A673 (cell line): ENCODE results near the gene LCE1F. TPM values are rescaled to one million over a fixed set of nuclear protein-coding genes. Genes with fewer than 3 reads are reported as not detected.

Source experiments
- BruUV-seq: library from RNA; stranded (reverse); fragments of 400-500 nt; replicated peaks from 2 replicates; lab custom pipeline; 2021; lab: Mats Ljungman, UMichigan
- CTCF ChIA-PET: fragments of 300-600 bp; sonication (Branson Sonifier 250); formaldehyde crosslinking; loops from one replicate; lab custom pipeline; 2022; ENCODE audit warnings: antibody characterized with exemption; lab: Charles Lee
- POLR2A ChIA-PET: fragments of 300-600 bp; sonication (Branson Sonifier 250); formaldehyde crosslinking; loops from one replicate; lab custom pipeline; 2022; ENCODE audit warnings: antibody characterized with exemption; ENCODE audit not compliant: low non-redundant PET; lab: Charles Lee
- DNase-seq: peaks from one replicate; pipeline ENCODE4 v3.0.0-alpha.2; 2015; ENCODE audit warnings: low spot score
- H3K27ac ChIP-seq: fragments of 200-600 bp; sonication (generic); 2 replicates; pipeline ENCODE4 v1.5.1; 2016; ENCODE audit warnings: mixed run types, low read depth, mild to moderate bottlenecking, mixed read lengths, antibody characterized with exemption, low read length; ENCODE audit not compliant: poor library complexity, severe bottlenecking
- H3K27me3 ChIP-seq: fragments of 200-600 bp; sonication (generic); replicated peaks from 2 replicates; pipeline ENCODE4 v1.6.1; 2017; ENCODE audit warnings: mixed run types, low read depth, mild to moderate bottlenecking, mixed read lengths, antibody characterized with exemption, low read length; ENCODE audit not compliant: insufficient read depth, poor library complexity
- H3K36me3 ChIP-seq: fragments of 200-600 bp; sonication (generic); 2 replicates; pipeline ENCODE4 v1.6.1; 2016; ENCODE audit warnings: mixed run types, mild to moderate bottlenecking, mixed read lengths, antibody characterized with exemption, low read length; ENCODE audit not compliant: insufficient read depth, poor library complexity, severe bottlenecking
- H3K4me1 ChIP-seq: fragments of 200-600 bp; sonication (generic); 2 replicates; pipeline ENCODE4 v1.6.1; 2017; ENCODE audit warnings: mixed run types, mild to moderate bottlenecking, mixed read lengths, antibody characterized with exemption, low read length; ENCODE audit not compliant: insufficient read depth, poor library complexity, severe bottlenecking
- H3K4me3 ChIP-seq: fragments of 200-600 bp; sonication (generic); 2 replicates; pipeline ENCODE4 v1.5.1; 2016; ENCODE audit warnings: low read depth, mixed run types, mild to moderate bottlenecking, mixed read lengths, low read length; ENCODE audit not compliant: poor library complexity, severe bottlenecking
- H3K9me3 ChIP-seq: fragments of 200-600 bp; sonication (generic); 2 replicates; pipeline ENCODE4 v1.6.1; 2016; ENCODE audit warnings: mixed run types, low read depth, mild to moderate bottlenecking, mixed read lengths, antibody characterized with exemption, low read length; ENCODE audit not compliant: poor library complexity, severe bottlenecking
- CTCF ChIP-seq: fragments of 300-800, 200-600 bp; sonication (generic); conservative IDR thresholded peaks from 2 replicates; pipeline ENCODE4 v1.5.1; 2017; ENCODE audit warnings: low read depth, mild to moderate bottlenecking, antibody characterized with exemption, low read length, moderate library complexity, mixed read lengths
- EZH2 ChIP-seq: fragments of 200-600 bp; sonication (generic); IDR thresholded peaks from 2 replicates; pipeline ENCODE4 v1.6.1; 2017; ENCODE audit warnings: borderline replicate concordance, low read depth, mild to moderate bottlenecking, mixed read lengths, antibody characterized with exemption, low read length; ENCODE audit not compliant: poor library complexity, severe bottlenecking
- intact Hi-C: fragments of 100-400 bp; cut with micrococcal nuclease; formaldehyde crosslinking; loops from one replicate; pipeline ENCODE4 v1.10.0; 2022; ENCODE audit not compliant: unreplicated experiment
- total RNA-seq: library from RNA; stranded (reverse); gene quantifications from 2 replicates; pipeline ENCODE4 v1.2.3, GENCODE V29; 2021

The LCE1F gene
- total RNA-seq, 1 experiment from 2014 or later = not detected

GRCh38 chr1:152758636-152759035, 16.3 kb upstream of the LCE1F start:
- Histone ChIP-seq H3K27me3 (no peaks in the 10 kb centered on the region), H3K4me3 (no peak overlapping the region), H3K9me3 (no peaks in the 10 kb centered on the region), H3K4me1 (no peaks in the 10 kb centered on the region), H3K27ac (no peak overlapping the region), H3K36me3 (no peaks in the 10 kb centered on the region)
- ChIA-PET CTCF (no interaction called here), POLR2A (no interaction called here)
- TF ChIP-seq EZH2 (no peak), CTCF (no peak)
- BruUV-seq = no TSS peak
- intact Hi-C loops = no loop called here
- DNase-seq = no peak

- Histone ChIP-seq H3K4me1 (no peaks in the 10 kb centered on the region), H3K9me3 (no peaks in the 10 kb centered on the region), H3K36me3 (no peaks in the 10 kb centered on the region), H3K4me3 (no peak overlapping the region), H3K27me3 (no peaks in the 10 kb centered on the region), H3K27ac (no peak overlapping the region)
- POLR2A ChIA-PET = no interaction called here
- TF ChIP-seq CTCF = no peak
- BruUV-seq = no TSS peak
- intact Hi-C loops = no loop called here
- DNase-seq = no peak
- CTCF ChIA-PET = no interaction called here
Measured at GRCh38 chr1:152759453-152760173, 15.3 kb upstream of the LCE1F start.

DNA sequence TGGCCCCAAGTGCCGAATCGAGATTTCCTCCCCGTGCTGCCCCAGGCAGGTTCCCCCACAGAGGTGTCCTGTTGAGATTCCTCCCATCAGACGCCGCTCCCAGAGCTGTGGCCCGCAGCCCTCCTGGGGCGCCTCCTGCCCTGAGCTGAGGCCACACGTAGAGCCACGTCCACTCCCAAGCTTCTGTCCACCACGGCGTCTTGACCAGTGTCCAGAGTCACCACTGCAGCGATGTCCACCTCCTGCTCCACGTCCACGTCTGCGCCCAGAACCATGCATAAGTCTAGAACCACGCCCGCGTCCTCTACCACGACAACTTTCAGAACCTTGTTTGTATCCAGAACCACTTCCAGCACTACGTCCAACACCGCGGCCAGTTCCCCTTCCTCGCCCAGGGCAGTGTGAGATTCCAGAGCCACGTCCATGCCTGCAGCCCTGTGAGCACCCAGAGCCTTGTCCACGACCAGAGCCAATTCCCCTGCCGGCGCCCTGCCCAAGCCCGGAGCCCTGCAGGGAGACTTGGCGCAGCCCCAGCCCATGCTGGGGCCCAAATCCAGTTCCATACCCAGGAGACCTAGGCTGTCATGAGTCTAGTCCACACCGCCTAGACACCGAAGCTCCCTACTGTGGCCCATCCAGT, 14.3 kb upstream of the LCE1F start:
- CTCF ChIA-PET = no interaction called here
- no peak overlapping the region for H3K27ac ChIP-seq
- H3K27me3 ChIP-seq = no peaks in the 10 kb centered on the region
- intact Hi-C loops = no loop called here
- POLR2A ChIA-PET = no interaction called here
- no peak for DNase-seq
- no peak overlapping the region for H3K4me3 ChIP-seq
- no peaks in the 10 kb centered on the region for H3K9me3 ChIP-seq
- no peaks in the 10 kb centered on the region for H3K36me3 ChIP-seq
- BruUV-seq = no TSS peak
- H3K4me1 ChIP-seq = no peaks in the 10 kb centered on the region
- TF ChIP-seq CTCF = no peak
- no peak for TF ChIP-seq EZH2
